H1 (cell line): ENCODE data around the gene SLC12A7. TPM values are rescaled to one million over a fixed set of nuclear protein-coding genes. Genes with fewer than 3 reads are reported as not detected.

Experiments used
- CTCF ChIA-PET: fragments of 300-600 bp; sonication (Branson Sonifier 250); formaldehyde crosslinking; loops from one replicate; lab custom pipeline; 2021; ENCODE audit not compliant: partially characterized antibody; lab: Charles Lee
- POLR2A ChIA-PET: fragments of 300-600 bp; sonication (Branson Sonifier 250); formaldehyde crosslinking; loops from one replicate; lab custom pipeline; 2021; ENCODE audit warnings: inconsistent platforms; ENCODE audit not compliant: partially characterized antibody; lab: Charles Lee
- DNase-seq, 2 experiments: peaks; one replicate each; pipeline versions ENCODE4 v3.0.0 to v3.0.0-alpha.2; 2010 to 2022; ENCODE audit warnings: low spot score in 2 of 2, low read depth in 1 of 2, mixed read lengths in 1 of 2
- FAIRE-seq: peaks from 2 replicates; lab custom pipeline; 2011; peaks lifted over from hg19 to GRCh38; lab: Jason Lieb, UNC
- H2AFZ ChIP-seq: 2 replicates; pipeline ENCODE4 v1.8.1; 2012; ENCODE audit warnings: low read length, inconsistent platforms
- H2AK5ac ChIP-seq: 2 replicates; pipeline ENCODE4 v1.6.1; 2013; ENCODE audit warnings: low read depth, low read length
- H2BK120ac ChIP-seq: replicated peaks from 2 replicates; pipeline ENCODE3; 2013; ENCODE audit warnings: low read depth, low read length, inconsistent platforms
- H2BK12ac ChIP-seq: 2 replicates; pipeline ENCODE4 v1.6.1; 2013; ENCODE audit warnings: low read depth, low read length
- H2BK15ac ChIP-seq: 2 replicates; pipeline ENCODE4 v1.6.1; 2013; ENCODE audit warnings: low read length
- H2BK20ac ChIP-seq: 2 replicates; pipeline ENCODE4 v1.6.1; 2013; ENCODE audit warnings: low read length
- H2BK5ac ChIP-seq: 2 replicates; pipeline ENCODE4 v1.6.1; 2013; ENCODE audit warnings: low read depth, low read length
- H3K14ac ChIP-seq: 2 replicates; pipeline ENCODE4 v1.6.1; 2013; ENCODE audit warnings: inconsistent platforms; ENCODE audit not compliant: insufficient read length
- H3K18ac ChIP-seq: 2 replicates; pipeline ENCODE4 v1.6.1; 2013; ENCODE audit warnings: low read length; ENCODE audit errors: extremely low read depth
- H3K23ac ChIP-seq: 2 replicates; pipeline ENCODE4 v1.6.1; 2013; ENCODE audit warnings: inconsistent platforms; ENCODE audit not compliant: insufficient read length
- H3K23me2 ChIP-seq: 2 replicates; pipeline ENCODE4 v1.6.1; 2013; ENCODE audit warnings: low read depth, low read length
- H3K27ac ChIP-seq: 2 replicates; pipeline ENCODE4 v1.6.1; 2011; ENCODE audit warnings: low read depth, low read length, inconsistent platforms
- H3K27me3 ChIP-seq, 4 experiments: replicated peaks in 1 of 4; 1 replicate in 1 of 4; 2 replicates in 3 of 4; pipeline versions ENCODE4 v1.6.1 to v1.8.1; 2011 to 2013; ENCODE audit warnings: low read length in 3 of 4, mild to moderate bottlenecking in 3 of 4, inconsistent platforms in 2 of 4, mixed read lengths in 2 of 4, moderate library complexity in 1 of 4; ENCODE audit not compliant: control insufficient read depth in 3 of 4, insufficient read depth in 3 of 4; ENCODE audit errors: extremely low read depth in 1 of 4
- H3K36me3 ChIP-seq, 4 experiments: 2 replicates each; pipeline versions ENCODE4 v1.6.1 to v1.8.1; 2011 to 2013; ENCODE audit warnings: mild to moderate bottlenecking in 4 of 4, low read length in 3 of 4, moderate library complexity in 2 of 4, control low read depth in 1 of 4, inconsistent platforms in 1 of 4; ENCODE audit not compliant: insufficient read depth in 4 of 4, control insufficient read depth in 2 of 4
- H3K4ac ChIP-seq: replicated peaks from 2 replicates; pipeline ENCODE3; 2013; ENCODE audit warnings: low read length, low read depth, mixed read lengths, inconsistent platforms; ENCODE audit not compliant: insufficient read length
- H3K4me1 ChIP-seq, 4 experiments: replicated peaks in 1 of 4; 1 replicate in 1 of 4; 2 replicates in 3 of 4; pipeline versions ENCODE4 v1.6.1 to v1.8.1; 2011 to 2013; ENCODE audit warnings: low read length in 3 of 4, inconsistent platforms in 2 of 4, mixed read lengths in 1 of 4; ENCODE audit not compliant: insufficient read depth in 4 of 4, control insufficient read depth in 3 of 4
- H3K4me2 ChIP-seq, 2 experiments: 2 replicates each; pipeline versions ENCODE4 v1.6.1 to v1.8.1; 2011 to 2013; ENCODE audit warnings: low read depth in 2 of 2, low read length in 2 of 2, control low read depth in 1 of 2, inconsistent platforms in 1 of 2, mild to moderate bottlenecking in 1 of 2; ENCODE audit not compliant: insufficient read depth in 1 of 2
- H3K4me3 ChIP-seq, 4 experiments: fragments of 200-600, 300-600 bp in 1 of 4; sonication (generic), shearing (Covaris generic), sonication (Bioruptor Twin) in 1 of 4; 2 replicates each; pipeline versions ENCODE4 v1.5.1 to v1.8.1; 2011 to 2016; ENCODE audit warnings: low read length in 4 of 4, low read depth in 3 of 4, control low read depth in 2 of 4, inconsistent platforms in 2 of 4, mild to moderate bottlenecking in 2 of 4, mixed read lengths in 1 of 4, moderate library complexity in 1 of 4; ENCODE audit not compliant: insufficient read depth in 2 of 4; ENCODE audit errors: extremely low read depth in 1 of 4
- H3K56ac ChIP-seq: replicated peaks from 2 replicates; pipeline ENCODE3; 2013; ENCODE audit warnings: low read depth, mild to moderate bottlenecking, mixed read lengths, low read length, inconsistent platforms; ENCODE audit not compliant: insufficient read length
- H3K79me1 ChIP-seq: 2 replicates; pipeline ENCODE4 v1.6.1; 2013; ENCODE audit warnings: low read depth, low read length, control low read depth
- H3K79me2 ChIP-seq, 2 experiments: 2 replicates each; pipeline versions ENCODE4 v1.6.1 to v1.8.1; 2012 to 2013; ENCODE audit warnings: low read length in 2 of 2, mild to moderate bottlenecking in 2 of 2, inconsistent platforms in 1 of 2; ENCODE audit not compliant: insufficient read depth in 2 of 2, control insufficient read depth in 1 of 2
- H3K9ac ChIP-seq, 4 experiments: replicated peaks in 1 of 4; 1 replicate in 1 of 4; 2 replicates in 3 of 4; pipeline versions ENCODE4 v1.6.1 to v1.8.1; 2011 to 2013; ENCODE audit warnings: low read depth in 3 of 4, low read length in 3 of 4, control low read depth in 2 of 4, mild to moderate bottlenecking in 2 of 4, moderate library complexity in 2 of 4, inconsistent platforms in 1 of 4; ENCODE audit errors: extremely low read depth in 1 of 4
- H3K9me3 ChIP-seq, 2 experiments: 2 replicates each; pipeline versions ENCODE4 v1.6.1 to v1.8.1; 2012 to 2013; ENCODE audit warnings: mild to moderate bottlenecking in 2 of 2, moderate library complexity in 2 of 2, control low read depth in 1 of 2, inconsistent platforms in 1 of 2, low read depth in 1 of 2, low read length in 1 of 2, mixed read lengths in 1 of 2; ENCODE audit not compliant: insufficient read depth in 2 of 2
- H4K20me1 ChIP-seq, 2 experiments: replicated peaks in 1 of 2; 2 replicates each; pipeline versions ENCODE3 to v1.8.1; 2011 to 2013; ENCODE audit warnings: inconsistent platforms in 2 of 2, low read length in 2 of 2, mild to moderate bottlenecking in 1 of 2; ENCODE audit not compliant: insufficient read depth in 2 of 2, control insufficient read depth in 1 of 2
- H4K5ac ChIP-seq: 2 replicates; pipeline ENCODE4 v1.6.1; 2013; ENCODE audit warnings: low read length, low read depth, mixed read lengths, inconsistent platforms; ENCODE audit not compliant: insufficient read length
- H4K8ac ChIP-seq: 2 replicates; pipeline ENCODE4 v1.8.0; 2013; ENCODE audit warnings: mild to moderate bottlenecking, moderate library complexity, low read length, inconsistent platforms; ENCODE audit not compliant: insufficient read depth; ENCODE audit errors: extremely low read depth
- H4K91ac ChIP-seq: replicated peaks from 2 replicates; pipeline ENCODE3; 2013; ENCODE audit warnings: low read length, mixed read lengths, inconsistent platforms; ENCODE audit not compliant: insufficient read length
- BACH1 ChIP-seq: IDR thresholded peaks from 2 replicates; pipeline ENCODE4 v1.6.1; 2012; ENCODE audit warnings: low read length, improper control_type of control experiment
- CHD1 ChIP-seq: IDR thresholded peaks from 2 replicates; pipeline ENCODE4 v1.6.1; 2012; ENCODE audit warnings: low read depth, low read length, improper control_type of control experiment
- GABPA ChIP-seq: IDR thresholded peaks from 2 replicates; pipeline ENCODE4 v1.6.1; 2011; ENCODE audit warnings: mild to moderate bottlenecking, low read length, moderate library complexity, borderline replicate concordance; ENCODE audit not compliant: insufficient read depth
- JUND ChIP-seq: IDR thresholded peaks from 2 replicates; pipeline ENCODE4 v1.6.1; 2011; ENCODE audit warnings: mild to moderate bottlenecking, improper control_type of control experiment, low read length
- MAX ChIP-seq: IDR thresholded peaks from 2 replicates; pipeline ENCODE4 v1.6.1; 2012; ENCODE audit warnings: inconsistent platforms
- POU5F1 ChIP-seq: IDR thresholded peaks from 2 replicates; pipeline ENCODE4 v1.6.1; 2011; ENCODE audit warnings: low read depth, mild to moderate bottlenecking, low read length, moderate library complexity
- RAD21 ChIP-seq, 2 experiments: IDR thresholded peaks in 1 of 2; conservative IDR thresholded peaks in 1 of 2; 2 replicates each; pipeline ENCODE4 v1.6.1; 2011; ENCODE audit warnings: low read depth in 2 of 2, low read length in 2 of 2, improper control_type of control experiment in 1 of 2, inconsistent platforms in 1 of 2, mild to moderate bottlenecking in 1 of 2, moderate library complexity in 1 of 2
- SIN3A ChIP-seq, 2 experiments: IDR thresholded peaks in 1 of 2; conservative IDR thresholded peaks in 1 of 2; 2 replicates each; pipeline ENCODE4 v1.6.1; 2011 to 2012; ENCODE audit warnings: low read length in 2 of 2, improper control_type of control experiment in 1 of 2, low read depth in 1 of 2, mild to moderate bottlenecking in 1 of 2
- WGBS, 2 experiments: shearing (Covaris generic) in 1 of 2; methylation state at CpG; one replicate each; pipeline versions ENCODE4 v1.1.6 to v1.1.7; 2013 to 2015; ENCODE audit warnings: low lambda C conversion rate in 2 of 2, mixed read lengths in 2 of 2, inconsistent platforms in 1 of 2, low coverage in 1 of 2, missing lambda C conversion rate in 1 of 2; ENCODE audit not compliant: insufficient replicate concordance in 2 of 2, insufficient coverage in 1 of 2, insufficient read length in 1 of 2; ENCODE audit errors: extremely low coverage in 1 of 2, missing lambda C conversion rate in 1 of 2; 5-methylcytosine and 5-hydroxymethylcytosine counted together
- polyA plus RNA-seq, 7 experiments: library from polyadenylated mRNA; depleted of rRNA in 3 of 7; stranded (reverse) in 5 of 7; unstranded in 2 of 7; fragments of >200 nt in 5 of 7; fragments of 200-250 nt in 2 of 7; gene quantifications; 1 replicate in 5 of 7; 2 replicates in 1 of 7; 4 replicates in 1 of 7; pipeline versions ENCODE4 v1.2.1 to v1.2.3, GENCODE V29; 2011 to 2013; ENCODE audit warnings: missing spikeins in 2 of 7, mixed read lengths in 2 of 7
- total RNA-seq: library from RNA; stranded (reverse); fragmentation: NEBNext Ultra II Directional; extraction: Animal tissue kit (Norgen Biotek cat#: 25700); gene quantifications from 2 replicates; pipeline ENCODE4 v1.2.1, GENCODE V29; 2021
- TF ChIP-seq, protein P1 (sequence below): IDR thresholded peaks from 2 replicates; pipeline ENCODE4 v1.6.1; 2012; ENCODE audit warnings: inconsistent platforms

The SLC12A7 gene
- total and polyA plus RNA-seq, 2 of the 8 experiments (the other 6 are each of a cell fraction or from before 2014, with no cell fraction given) = 23.5 to 39.7 TPM

DNA sequence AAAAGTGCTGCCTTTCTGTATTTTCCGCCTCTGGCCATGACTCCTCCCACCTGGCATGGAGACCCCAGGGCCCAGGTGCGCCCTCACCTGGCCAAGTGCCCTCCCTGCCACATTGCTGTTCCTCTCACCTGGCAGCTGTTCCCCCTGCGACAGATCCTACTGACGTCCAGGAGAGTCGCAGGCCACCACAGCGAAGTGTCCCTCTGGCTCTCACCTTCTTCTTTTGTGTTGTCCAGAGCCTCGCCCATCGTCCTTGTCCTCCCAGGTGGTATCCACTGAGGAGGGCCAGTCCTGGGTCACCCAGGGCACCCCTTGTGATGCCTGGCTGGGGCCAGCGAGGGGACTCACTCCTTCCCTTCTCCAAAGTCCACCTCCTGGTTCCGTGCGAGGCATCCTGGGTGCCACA lies 100.6 kb downstream of the SLC12A7 start:
- no peak overlapping the region for H3K4me2 ChIP-seq
- CTCF ChIA-PET = interaction anchor here (0.7 to 7.2 kb wide), 38 partner anchors 9 to 355 kb away, joined by 3 to 71 read pairs (median 4); no protein-coding TSS in a partner anchor
- no peak overlapping the region for H2BK12ac ChIP-seq
- no peak overlapping the region for H4K91ac ChIP-seq
- H3K27ac ChIP-seq = no peak overlapping the region
- DNase-seq = peak in 1 of 2 experiments; percentile 90
- H3K23ac ChIP-seq = no peak overlapping the region
- FAIRE-seq = peak; percentile 76
- H2AK5ac ChIP-seq = no peak overlapping the region
- no peaks in the 10 kb centered on the region for H3K9me3 ChIP-seq
- 41% methylated on average over 11 of the region's 11 CpGs; no CpG with 5 or more reads in 1 of the 2 experiments for whole genome bisulfite sequencing, 2 experiments
- no peak overlapping the region for H3K4ac ChIP-seq
- no peak overlapping the region for H4K5ac ChIP-seq
- no peaks in the 10 kb centered on the region for H3K79me2 ChIP-seq
- peaks cover 3 to 4% of the 10 kb centered on the region in 2 experiments for H4K20me1 ChIP-seq
- no peak overlapping the region for H3K56ac ChIP-seq
- no peak overlapping the region for H2BK15ac ChIP-seq
- POLR2A ChIA-PET = interaction anchor here (0.8 kb wide), 1 partner anchor 19 kb away, joined by 3 read pairs; no protein-coding TSS in a partner anchor
- H3K27me3 ChIP-seq = peaks cover 14 to 34% (median 30%) of the 10 kb centered on the region in 4 experiments
- H3K23me2 ChIP-seq = peaks cover 3% of the 10 kb centered on the region; the same call in 1 of the 2 replicates
- no peaks in the 10 kb centered on the region; a peak in 1 of 8 replicates for H3K36me3 ChIP-seq
- H3K4me3 ChIP-seq = no peak overlapping the region
- H2BK5ac ChIP-seq = no peak overlapping the region
- H4K8ac ChIP-seq = no peak overlapping the region
- no peak overlapping the region for H2AFZ ChIP-seq
- H3K14ac ChIP-seq = no peak overlapping the region
- no peaks in the 10 kb centered on the region; the same call in 1 of the 2 replicates for H3K79me1 ChIP-seq
- peaks cover 3 to 15% (median 6%) of the 10 kb centered on the region in 4 experiments; a peak in 6 of 7 replicates for H3K4me1 ChIP-seq
- no peak overlapping the region for H3K9ac ChIP-seq
- no peak overlapping the region for H3K18ac ChIP-seq
- no peak overlapping the region for H2BK120ac ChIP-seq
- H2BK20ac ChIP-seq = no peak overlapping the region
- TF ChIP-seq JUND = 0 out of 2 replicates have a peak, but pooled peaks have one; percentile 39
- no peak for TF ChIP-seq BACH1
- TF ChIP-seq, protein P1, sequence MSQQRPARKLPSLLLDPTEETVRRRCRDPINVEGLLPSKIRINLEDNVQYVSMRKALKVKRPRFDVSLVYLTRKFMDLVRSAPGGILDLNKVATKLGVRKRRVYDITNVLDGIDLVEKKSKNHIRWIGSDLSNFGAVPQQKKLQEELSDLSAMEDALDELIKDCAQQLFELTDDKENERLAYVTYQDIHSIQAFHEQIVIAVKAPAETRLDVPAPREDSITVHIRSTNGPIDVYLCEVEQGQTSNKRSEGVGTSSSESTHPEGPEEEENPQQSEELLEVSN = 0 out of 2 replicates have a peak, but pooled peaks have one; percentile 28
- peak; percentile 57 to 58 for TF ChIP-seq RAD21 (IDR thresholded peaks at IDR 0.05 in 1 of 2, conservative IDR thresholded peaks at IDR 0.05 in 1 of 2; ENCODE audit: low read depth in 2 of 2, low read length in 2 of 2)
- peak; percentile 19; the same call in 1 of the 2 replicates for TF ChIP-seq GABPA
- TF ChIP-seq CHD1 = no peak
- TF ChIP-seq SIN3A (conservative IDR thresholded peaks at IDR 0.05 in 1 of 2, IDR thresholded peaks at IDR 0.05 in 1 of 2; ENCODE audit: low read depth in 1 of 2, low read length in 2 of 2) = peak in 1 of 2 experiments; percentile 76; a peak in 2 of 4 replicates
- TF ChIP-seq MAX = peak; percentile 62
- no peak for TF ChIP-seq POU5F1
